Measurements from ENCODE around the gene TJP2. TPM values are rescaled to one million over a fixed set of nuclear protein-coding genes. Genes with fewer than 3 reads are reported as not detected.

Gene TJP2
- total RNA-seq, 3 donors from 2014 or later: 3.1 to 5.8 (median 4.1) TPM

DNA sequence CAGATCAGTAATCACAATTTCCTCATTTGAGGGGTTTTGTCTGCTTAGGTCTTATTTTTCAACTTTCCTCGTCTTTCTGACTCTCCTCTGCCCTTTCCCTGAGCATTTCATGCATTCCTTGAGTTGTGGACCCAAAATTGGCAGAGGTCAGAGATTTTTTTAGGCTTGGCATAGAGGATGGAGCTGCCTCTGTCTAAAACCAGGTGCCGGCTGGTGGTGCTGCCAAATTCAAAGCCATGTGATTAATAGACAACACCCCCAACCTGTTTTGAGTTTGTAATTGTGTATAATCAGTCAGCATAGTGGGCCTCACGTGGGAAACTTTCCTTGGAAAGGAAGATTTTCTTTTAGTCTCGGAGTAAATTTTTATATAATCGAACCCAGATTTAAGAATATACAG is 39.6 kb downstream of the TJP2 start:
- no peak for ATAC-seq
- H3K4me1 Mint-ChIP-seq (ENCODE audit: low read depth): no peaks in the 10 kb centered on the region
- H3K36me3 Mint-ChIP-seq (ENCODE audit: insufficient read depth): peaks cover 3% of the 10 kb centered on the region
- H3K9me3 Mint-ChIP-seq: no peaks in the 10 kb centered on the region
- no peaks in the 10 kb centered on the region for H3K27me3 Mint-ChIP-seq (ENCODE audit: low read depth)
- DNase-seq: no peak
- no peak overlapping the region for H3K4me3 Mint-ChIP-seq

GRCh38 chr9:69214939-69215338 is 40.9 kb downstream of the TJP2 start:
- no peaks in the 10 kb centered on the region for H3K4me1 Mint-ChIP-seq (ENCODE audit: low read depth)
- no peak overlapping the region for H3K4me3 Mint-ChIP-seq
- H3K36me3 Mint-ChIP-seq (ENCODE audit: insufficient read depth): peaks cover 3% of the 10 kb centered on the region
- no peaks in the 10 kb centered on the region for H3K9me3 Mint-ChIP-seq
- ATAC-seq (no peak), DNase-seq (no peak)
- H3K27me3 Mint-ChIP-seq (ENCODE audit: low read depth): no peaks in the 10 kb centered on the region

DNA sequence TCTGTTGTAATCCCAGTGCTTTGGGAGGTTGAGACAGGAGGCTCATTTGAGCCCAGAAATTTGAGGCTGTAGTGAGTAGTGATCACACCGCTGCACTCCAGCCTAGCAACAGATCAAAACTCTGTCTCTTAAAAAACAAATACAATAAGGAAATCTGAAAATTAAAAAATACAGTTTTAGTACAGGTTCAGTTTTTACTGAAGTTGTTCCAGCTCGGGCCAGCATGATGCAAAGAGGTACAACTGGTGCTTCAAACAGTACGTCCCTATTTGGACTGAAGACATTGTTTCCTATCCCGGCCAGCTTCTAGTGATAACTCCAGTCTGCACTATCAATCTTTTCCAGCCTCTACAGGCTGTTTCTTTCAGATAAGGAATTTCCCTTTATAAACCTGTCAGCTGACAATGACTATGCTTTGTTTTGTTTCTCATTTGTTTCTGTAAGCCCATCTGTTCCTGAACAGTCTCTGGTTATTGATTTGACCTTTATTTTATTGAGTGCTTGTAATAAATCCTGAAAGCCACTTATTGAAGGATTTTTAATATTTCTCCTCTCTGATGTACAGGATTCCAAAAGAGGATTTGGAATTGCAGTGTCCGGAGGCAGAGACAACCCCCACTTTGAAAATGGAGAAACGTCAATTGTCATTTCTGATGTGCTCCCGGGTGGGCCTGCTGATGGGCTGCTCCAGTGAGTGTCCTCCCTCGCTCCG is 41.9 kb downstream of the TJP2 start:
- ATAC-seq (no peak), DNase-seq (no peak)
- H3K36me3 Mint-ChIP-seq (ENCODE audit: insufficient read depth): peaks cover 7% of the 10 kb centered on the region
- no peak overlapping the region for H3K4me3 Mint-ChIP-seq
- no peaks in the 10 kb centered on the region for H3K4me1 Mint-ChIP-seq (ENCODE audit: low read depth)
- H3K27me3 Mint-ChIP-seq (ENCODE audit: low read depth): no peaks in the 10 kb centered on the region
- H3K9me3 Mint-ChIP-seq: no peaks in the 10 kb centered on the region

DNA sequence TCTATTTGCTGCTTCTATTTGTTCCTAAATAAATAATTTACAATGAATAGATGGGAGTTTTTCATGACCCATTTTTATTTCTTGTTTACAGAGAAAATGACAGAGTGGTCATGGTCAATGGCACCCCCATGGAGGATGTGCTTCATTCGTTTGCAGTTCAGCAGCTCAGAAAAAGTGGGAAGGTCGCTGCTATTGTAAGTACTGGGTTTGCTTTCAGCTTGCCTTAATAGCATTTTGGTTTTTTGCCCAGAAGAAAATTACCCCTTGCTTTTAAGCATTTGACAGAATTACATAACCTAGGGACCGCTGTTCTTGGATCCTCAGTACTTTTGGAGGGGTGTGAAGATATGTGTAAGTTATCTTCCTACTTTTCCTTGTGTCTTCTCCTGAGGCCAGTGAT is 44.1 kb downstream of the TJP2 start:
- no peaks in the 10 kb centered on the region for H3K9me3 Mint-ChIP-seq
- H3K36me3 Mint-ChIP-seq (ENCODE audit: insufficient read depth): peaks cover 7% of the 10 kb centered on the region
- no peak for ATAC-seq
- H3K4me3 Mint-ChIP-seq: no peak overlapping the region
- H3K27me3 Mint-ChIP-seq (ENCODE audit: low read depth): no peaks in the 10 kb centered on the region
- H3K4me1 Mint-ChIP-seq (ENCODE audit: low read depth): no peaks in the 10 kb centered on the region
- no peak for DNase-seq

DNA sequence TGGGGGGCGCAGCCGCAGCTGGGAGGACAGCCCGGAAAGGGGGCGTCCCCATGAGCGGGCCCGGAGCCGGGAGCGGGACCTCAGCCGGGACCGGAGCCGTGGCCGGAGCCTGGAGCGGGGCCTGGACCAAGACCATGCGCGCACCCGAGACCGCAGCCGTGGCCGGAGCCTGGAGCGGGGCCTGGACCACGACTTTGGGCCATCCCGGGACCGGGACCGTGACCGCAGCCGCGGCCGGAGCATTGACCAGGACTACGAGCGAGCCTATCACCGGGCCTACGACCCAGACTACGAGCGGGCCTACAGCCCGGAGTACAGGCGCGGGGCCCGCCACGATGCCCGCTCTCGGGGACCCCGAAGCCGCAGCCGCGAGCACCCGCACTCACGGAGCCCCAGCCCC is 47.0 kb downstream of the TJP2 start:
- Mint-ChIP-seq H3K4me1 (ENCODE audit: low read depth) (no peaks in the 10 kb centered on the region), H3K4me3 (no peak overlapping the region), H3K9me3 (no peaks in the 10 kb centered on the region), H3K36me3 (ENCODE audit: insufficient read depth) (peaks cover 7% of the 10 kb centered on the region), H3K27me3 (ENCODE audit: low read depth) (no peaks in the 10 kb centered on the region)
- ATAC-seq (no peak), DNase-seq (no peak)

DNA sequence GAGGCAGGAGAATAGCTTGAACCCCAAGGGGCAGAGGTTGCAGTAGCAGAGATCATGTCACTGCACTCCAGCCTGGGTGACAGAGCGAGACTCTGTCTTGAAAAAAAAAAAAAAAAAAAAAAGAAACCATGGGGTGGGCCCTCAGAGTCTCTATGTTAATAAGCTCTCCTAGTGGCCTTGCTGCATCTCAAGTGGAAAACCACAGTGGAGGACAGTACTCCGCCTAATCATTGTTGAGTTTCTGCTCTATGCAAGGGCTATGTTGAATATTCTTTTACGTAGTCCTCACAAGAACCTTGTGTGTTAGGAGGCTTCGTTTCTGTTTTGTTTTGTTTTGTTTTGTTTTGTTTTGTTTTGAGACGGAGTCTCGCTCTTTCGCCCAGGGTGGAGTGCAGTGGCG is 48.9 kb downstream of the TJP2 start:
- H3K36me3 Mint-ChIP-seq (ENCODE audit: insufficient read depth): peaks cover 9% of the 10 kb centered on the region
- no peaks in the 10 kb centered on the region for H3K9me3 Mint-ChIP-seq
- no peak overlapping the region for H3K4me3 Mint-ChIP-seq
- H3K27me3 Mint-ChIP-seq (ENCODE audit: low read depth): no peaks in the 10 kb centered on the region
- no peaks in the 10 kb centered on the region for H3K4me1 Mint-ChIP-seq (ENCODE audit: low read depth)
- ATAC-seq (no peak), DNase-seq (no peak)

DNA sequence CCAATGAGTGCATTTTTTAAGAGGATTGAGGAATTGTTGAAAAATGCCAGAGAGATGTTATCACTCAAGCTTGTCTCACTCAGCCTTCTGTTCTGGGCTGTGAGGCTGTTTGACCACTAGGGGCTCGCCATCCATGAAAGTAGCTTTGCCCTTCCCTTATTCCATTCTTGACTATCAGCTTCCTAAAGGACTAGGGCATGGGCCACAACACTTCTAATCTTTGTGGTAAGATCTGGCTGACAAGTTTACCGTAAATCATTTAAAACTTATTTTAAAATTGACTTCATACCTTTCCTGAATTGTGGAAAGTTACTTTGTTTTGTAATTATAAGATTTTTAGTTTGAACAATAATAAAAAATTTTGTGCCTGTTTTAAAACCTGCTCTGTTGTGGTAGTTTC is 49.5 kb downstream of the TJP2 start:
- Mint-ChIP-seq H3K4me1 (ENCODE audit: low read depth) (no peaks in the 10 kb centered on the region), H3K27me3 (ENCODE audit: low read depth) (no peaks in the 10 kb centered on the region), H3K4me3 (no peak overlapping the region), H3K36me3 (ENCODE audit: insufficient read depth) (peaks cover 6% of the 10 kb centered on the region), H3K9me3 (no peaks in the 10 kb centered on the region)
- DNase-seq (no peak), ATAC-seq (no peak)

GRCh38 chr9:69229367-69229766 is 55.3 kb downstream of the TJP2 start:
- no peaks in the 10 kb centered on the region for H3K4me1 Mint-ChIP-seq (ENCODE audit: low read depth)

GRCh38 chr9:69232135-69232534 is 58.1 kb downstream of the TJP2 start:
- Mint-ChIP-seq H3K4me3 (no peak overlapping the region), H3K9me3 (no peaks in the 10 kb centered on the region), H3K36me3 (ENCODE audit: insufficient read depth) (peaks cover 16% of the 10 kb centered on the region), H3K27me3 (ENCODE audit: low read depth) (no peaks in the 10 kb centered on the region), H3K4me1 (ENCODE audit: low read depth) (no peaks in the 10 kb centered on the region)
- no peak for DNase-seq
- ATAC-seq: no peak

More at GRCh38 chr9:69229367-69229766, 55.3 kb downstream of the TJP2 start:
- Mint-ChIP-seq H3K36me3 (ENCODE audit: insufficient read depth) (peaks cover 6% of the 10 kb centered on the region), H3K9me3 (no peaks in the 10 kb centered on the region), H3K27me3 (ENCODE audit: low read depth) (no peaks in the 10 kb centered on the region), H3K4me3 (no peak overlapping the region)
- no peak for ATAC-seq
- DNase-seq: no peak

DNA sequence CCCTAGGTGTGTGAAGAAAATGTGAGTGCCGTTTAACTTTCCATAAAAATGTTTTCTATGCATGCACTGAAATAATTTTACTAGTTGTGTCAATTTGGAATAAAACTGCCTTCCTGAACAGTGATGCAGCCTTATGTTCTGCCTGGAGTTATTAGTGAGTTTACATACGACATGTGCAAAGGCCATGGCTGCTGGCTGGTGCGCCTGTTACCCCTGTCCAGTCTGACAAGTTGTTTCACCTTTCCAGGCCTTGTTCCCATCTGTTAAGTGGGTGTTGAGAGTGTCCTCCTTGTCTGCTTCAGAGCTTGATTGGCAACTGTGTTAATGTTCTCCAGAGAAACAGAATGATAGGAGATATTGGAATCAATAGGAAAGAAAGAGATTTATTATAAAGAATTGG is 60.6 kb downstream of the TJP2 start:
- DNase-seq (no peak), ATAC-seq (no peak)
- no peaks in the 10 kb centered on the region for H3K9me3 Mint-ChIP-seq
- no peaks in the 10 kb centered on the region for H3K27me3 Mint-ChIP-seq (ENCODE audit: low read depth)
- H3K4me1 Mint-ChIP-seq (ENCODE audit: low read depth): no peaks in the 10 kb centered on the region
- H3K36me3 Mint-ChIP-seq (ENCODE audit: insufficient read depth): peaks cover 27% of the 10 kb centered on the region
- no peak overlapping the region for H3K4me3 Mint-ChIP-seq

- H3K9me3 Mint-ChIP-seq: no peaks in the 10 kb centered on the region
- H3K4me3 Mint-ChIP-seq: no peak overlapping the region
Observed at GRCh38 chr9:69236188-69236587, 62.1 kb downstream of the TJP2 start.

GRCh38 chr9:69237702-69238295 is 63.7 kb downstream of the TJP2 start:
- Mint-ChIP-seq H3K27me3 (ENCODE audit: low read depth) (no peaks in the 10 kb centered on the region), H3K36me3 (ENCODE audit: insufficient read depth) (peaks cover 23% of the 10 kb centered on the region), H3K9me3 (no peaks in the 10 kb centered on the region), H3K4me3 (no peak overlapping the region), H3K4me1 (ENCODE audit: low read depth) (no peaks in the 10 kb centered on the region)
- DNase-seq (no peak), ATAC-seq (no peak)

More at GRCh38 chr9:69236188-69236587, 62.1 kb downstream of the TJP2 start:
- DNase-seq (no peak), ATAC-seq (no peak)
- Mint-ChIP-seq H3K27me3 (ENCODE audit: low read depth) (no peaks in the 10 kb centered on the region), H3K4me1 (ENCODE audit: low read depth) (no peaks in the 10 kb centered on the region), H3K36me3 (ENCODE audit: insufficient read depth) (peaks cover 23% of the 10 kb centered on the region)

GRCh38 chr9:69243116-69243515 is 69.0 kb downstream of the TJP2 start:
- no peaks in the 10 kb centered on the region for H3K4me1 Mint-ChIP-seq (ENCODE audit: low read depth)
- ATAC-seq (no peak), DNase-seq (no peak)
- H3K36me3 Mint-ChIP-seq (ENCODE audit: insufficient read depth): peaks cover 12% of the 10 kb centered on the region
- no peak overlapping the region for H3K4me3 Mint-ChIP-seq
- H3K27me3 Mint-ChIP-seq (ENCODE audit: low read depth): no peaks in the 10 kb centered on the region
- peaks cover 4% of the 10 kb centered on the region for H3K9me3 Mint-ChIP-seq

GRCh38 chr9:69246629-69247028 is 72.6 kb downstream of the TJP2 start:
- no peaks in the 10 kb centered on the region for H3K4me1 Mint-ChIP-seq (ENCODE audit: low read depth)
- no peaks in the 10 kb centered on the region for H3K27me3 Mint-ChIP-seq (ENCODE audit: low read depth)
- peaks cover 4% of the 10 kb centered on the region for H3K9me3 Mint-ChIP-seq
- no peak for DNase-seq
- ATAC-seq: no peak
- no peak overlapping the region for H3K4me3 Mint-ChIP-seq
- H3K36me3 Mint-ChIP-seq (ENCODE audit: insufficient read depth): peaks cover 12% of the 10 kb centered on the region

DNA sequence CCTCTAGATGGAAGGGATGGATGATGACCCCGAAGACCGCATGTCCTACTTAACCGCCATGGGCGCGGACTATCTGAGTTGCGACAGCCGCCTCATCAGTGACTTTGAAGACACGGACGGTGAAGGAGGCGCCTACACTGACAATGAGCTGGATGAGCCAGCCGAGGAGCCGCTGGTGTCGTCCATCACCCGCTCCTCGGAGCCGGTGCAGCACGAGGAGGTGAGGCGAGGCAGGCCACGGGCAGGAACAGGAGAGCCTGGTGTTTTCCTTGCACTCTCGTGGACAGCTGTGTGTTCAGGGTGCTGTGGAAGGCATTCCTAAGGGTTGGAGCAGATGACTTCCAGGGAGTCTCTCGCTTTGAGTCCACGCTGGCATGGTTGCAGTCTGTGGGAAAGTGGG is 73.9 kb downstream of the TJP2 start:
- H3K4me3 Mint-ChIP-seq: no peak overlapping the region
- peaks cover 4% of the 10 kb centered on the region for H3K9me3 Mint-ChIP-seq
- no peak for ATAC-seq
- DNase-seq: no peak
- peaks cover 12% of the 10 kb centered on the region for H3K36me3 Mint-ChIP-seq (ENCODE audit: insufficient read depth)
- H3K27me3 Mint-ChIP-seq (ENCODE audit: low read depth): no peaks in the 10 kb centered on the region
- H3K4me1 Mint-ChIP-seq (ENCODE audit: low read depth): no peaks in the 10 kb centered on the region

Data from activated T-cell treated with anti-CD3 and anti-CD28 coated beads, Interleukin-2, amount 50 U/mL, for 4 hours (primary cell).